SK-N-SH (cell line): ENCODE results near the gene SLC10A7. TPM values are rescaled to one million over a fixed set of nuclear protein-coding genes. Genes with fewer than 3 reads are reported as not detected.

Experiments used
- CTCF ChIA-PET: fragments of 300-600, 350-600 bp; formaldehyde crosslinking; extraction: SDS; loops from one replicate; lab custom pipeline; 2021; lab: Yijun Ruan, JAX
- POLR2A ChIA-PET: fragments of 350-600 bp; sonication (Branson Sonifier 250); formaldehyde crosslinking; extraction: SDS; loops from one replicate; lab custom pipeline; 2020; ENCODE audit warnings: antibody characterized with exemption, inconsistent platforms; lab: Yijun Ruan, JAX
- DNase-seq: peaks from one replicate; pipeline ENCODE4 v3.0.0; 2012
- H2AFZ ChIP-seq: fragments of 200-600 bp; sonication (generic); 2 replicates; pipeline ENCODE4 v1.8.1; 2016; ENCODE audit warnings: antibody characterized with exemption, mild to moderate bottlenecking, low read depth
- H3F3A ChIP-seq: fragments of 200-600 bp; sonication (generic); replicated peaks from 2 replicates; pipeline ENCODE3; 2016; ENCODE audit warnings: antibody characterized with exemption, mild to moderate bottlenecking; ENCODE audit not compliant: insufficient read depth
- H3K27ac ChIP-seq, 2 experiments: fragments of 200-500 bp in 1 of 2; fragments of 200-600 bp in 1 of 2; sonication (Bioruptor generic) in 1 of 2; sonication (generic), shearing (Covaris generic) in 1 of 2; 2 replicates each; pipeline versions ENCODE4 v1.5.1 to v1.6.1; 2014 to 2016; ENCODE audit warnings: low read depth in 2 of 2, inconsistent platforms in 1 of 2, low read length in 1 of 2, mild to moderate bottlenecking in 1 of 2, mixed read lengths in 1 of 2
- H3K27me3 ChIP-seq: fragments of 200-600 bp; sonication (generic), shearing (Covaris generic); 2 replicates; pipeline ENCODE4 v1.6.1; 2016; ENCODE audit warnings: mixed run types; ENCODE audit not compliant: insufficient read depth
- H3K36me3 ChIP-seq, 2 experiments: fragments of 200-500 bp in 1 of 2; fragments of 200-600 bp in 1 of 2; sonication (Bioruptor generic) in 1 of 2; sonication (generic) in 1 of 2; replicated peaks in 1 of 2; 2 replicates each; pipeline versions ENCODE3 to v1.5.1; 2014 to 2016; ENCODE audit warnings: low read length in 1 of 2, mild to moderate bottlenecking in 1 of 2; ENCODE audit not compliant: insufficient read depth in 2 of 2, control insufficient read depth in 1 of 2
- H3K4me1 ChIP-seq, 2 experiments: fragments of 200-500 bp in 1 of 2; fragments of 200-600 bp in 1 of 2; sonication (Bioruptor generic) in 1 of 2; sonication (generic), shearing (Covaris generic) in 1 of 2; 2 replicates each; pipeline versions ENCODE4 v1.5.1 to v1.6.1; 2014 to 2016; ENCODE audit warnings: low read depth in 1 of 2, low read length in 1 of 2, mixed run types in 1 of 2; ENCODE audit not compliant: insufficient read depth in 2 of 2, control insufficient read depth in 1 of 2
- H3K4me2 ChIP-seq: fragments of 200-600 bp; sonication (generic), shearing (Covaris generic); 2 replicates; pipeline ENCODE4 v1.6.1; 2017; ENCODE audit warnings: mixed run types
- H3K4me3 ChIP-seq, 2 experiments: fragments of 200-500 bp in 1 of 2; fragments of 200-600 bp in 1 of 2; sonication (Bioruptor generic) in 1 of 2; sonication (generic), shearing (Covaris generic) in 1 of 2; 2 replicates each; pipeline versions ENCODE4 v1.5.1 to v1.8.1; 2014 to 2016; ENCODE audit warnings: low read depth in 2 of 2, inconsistent platforms in 1 of 2, low read length in 1 of 2, mild to moderate bottlenecking in 1 of 2, mixed read lengths in 1 of 2, moderate library complexity in 1 of 2
- H3K79me2 ChIP-seq: fragments of 200-600 bp; sonication (generic); 2 replicates; pipeline ENCODE4 v1.8.1; 2017; ENCODE audit warnings: mild to moderate bottlenecking; ENCODE audit not compliant: insufficient read depth
- H3K9ac ChIP-seq: fragments of 200-600 bp; sonication (generic); 2 replicates; pipeline ENCODE4 v1.6.1; 2017; ENCODE audit warnings: mixed run types
- H3K9me2 ChIP-seq: fragments of 200-600 bp; sonication (generic); 2 replicates; pipeline ENCODE4 v1.6.1; 2017; ENCODE audit warnings: mixed run types
- H3K9me3 ChIP-seq: fragments of 200-600 bp; sonication (generic); 2 replicates; pipeline ENCODE4 v1.6.1; 2017; ENCODE audit warnings: mixed run types, mild to moderate bottlenecking, moderate library complexity
- H4K20me1 ChIP-seq: fragments of 200-600 bp; sonication (generic); 2 replicates; pipeline ENCODE4 v1.6.1; 2017; ENCODE audit warnings: mild to moderate bottlenecking, mixed run types; ENCODE audit not compliant: insufficient read depth
- CHD2 ChIP-seq: fragments of 150-350 bp; IDR thresholded peaks from 2 replicates; pipeline ENCODE4 v1.6.1; 2018; ENCODE audit warnings: low read length; ENCODE audit not compliant: partially characterized antibody
- CTCF ChIP-seq: fragments of 200-600 bp; sonication (generic); IDR thresholded peaks from 2 replicates; pipeline ENCODE4 v1.6.1; 2017; ENCODE audit warnings: antibody characterized with exemption, mild to moderate bottlenecking, moderate library complexity
- EP300 ChIP-seq, 2 experiments: IDR thresholded peaks; 2 replicates each; pipeline versions ENCODE4 v1.4.0 to v1.6.1; 2012; ENCODE audit warnings: borderline replicate concordance in 1 of 2, low read depth in 1 of 2, low read length in 1 of 2
- EZH2phosphoT487 ChIP-seq: fragments of 200-600 bp; sonication (generic); IDR thresholded peaks from 2 replicates; pipeline ENCODE4 v1.6.1; 2017; ENCODE audit warnings: low read depth, mixed run types, mild to moderate bottlenecking, antibody characterized with exemption, moderate library complexity, borderline replicate concordance
- FOSL2 ChIP-seq: IDR thresholded peaks from 2 replicates; pipeline ENCODE4 v1.4.0; 2012; ENCODE audit warnings: low read depth, mild to moderate bottlenecking, moderate library complexity, borderline replicate concordance
- FOXJ3 ChIP-seq: sonication (generic); formaldehyde crosslinking; IDR thresholded peaks from 2 replicates; pipeline ENCODE4 v1.5.1; 2020; ENCODE audit warnings: mild to moderate bottlenecking, missing genetic modification reagents
- GABPA ChIP-seq: IDR thresholded peaks from 2 replicates; pipeline ENCODE4 v1.4.0; 2012; ENCODE audit warnings: low read depth, mild to moderate bottlenecking
- GATA2 ChIP-seq: sonication (generic); formaldehyde crosslinking; IDR thresholded peaks from 2 replicates; pipeline ENCODE4 v1.5.0; 2020; ENCODE audit warnings: mild to moderate bottlenecking, missing genetic modification reagents
- JUND ChIP-seq: IDR thresholded peaks from 2 replicates; pipeline ENCODE4 v1.4.0; 2012
- MAX ChIP-seq: IDR thresholded peaks from 2 replicates; pipeline ENCODE4 v1.4.0; 2012; ENCODE audit warnings: low read depth
- MXI1 ChIP-seq: IDR thresholded peaks from 2 replicates; pipeline ENCODE4 v1.6.1; 2012; ENCODE audit warnings: mild to moderate bottlenecking, low read depth, low read length, improper control_type of control experiment
- NFIC ChIP-seq: IDR thresholded peaks from 2 replicates; pipeline ENCODE4 v1.4.0; 2012; ENCODE audit warnings: borderline replicate concordance
- PBX3 ChIP-seq: IDR thresholded peaks from 2 replicates; pipeline ENCODE4; 2012
- RAD21 ChIP-seq: IDR thresholded peaks from 2 replicates; pipeline ENCODE4 v1.6.1; 2012; ENCODE audit warnings: mild to moderate bottlenecking, low read length
- RCOR1 ChIP-seq: fragments of 150-350 bp; IDR thresholded peaks from 2 replicates; pipeline ENCODE4 v1.6.1; 2017; ENCODE audit warnings: antibody characterized with exemption, low read length
- RXRA ChIP-seq: IDR thresholded peaks from 2 replicates; pipeline ENCODE4 v1.4.0; 2012; ENCODE audit warnings: low read depth, mild to moderate bottlenecking, borderline replicate concordance
- TAF1 ChIP-seq: IDR thresholded peaks from 2 replicates; pipeline ENCODE4 v1.6.1; 2012; ENCODE audit warnings: low read depth, mild to moderate bottlenecking, low read length, moderate library complexity, borderline replicate concordance
- TCF12 ChIP-seq: IDR thresholded peaks from 2 replicates; pipeline ENCODE4 v1.4.0; 2012
- USF1 ChIP-seq: IDR thresholded peaks from 2 replicates; pipeline ENCODE4 v1.4.0; 2012; ENCODE audit warnings: low read depth, borderline replicate concordance
- USF2 ChIP-seq: fragments of 150-350 bp; IDR thresholded peaks from 2 replicates; pipeline ENCODE4 v1.6.1; 2017; ENCODE audit warnings: antibody characterized with exemption, low read length, low read depth, borderline replicate concordance
- YY1 ChIP-seq: IDR thresholded peaks from 2 replicates; pipeline ENCODE4 v1.4.0; 2012; ENCODE audit warnings: low read depth, mild to moderate bottlenecking
- WGBS: methylation state at CpG from one replicate; pipeline ENCODE4 v1.1.6; 2017; ENCODE audit warnings: low lambda C conversion rate; 5-methylcytosine and 5-hydroxymethylcytosine counted together
- polyA plus RNA-seq, 3 experiments: library from polyadenylated mRNA; depleted of rRNA; stranded (reverse); fragments of >200 nt; gene quantifications; 2 replicates each; pipeline ENCODE4 v1.2.3, GENCODE V29; 2012

The SLC10A7 gene
- polyA plus RNA-seq, 1 of the 3 experiments (the other 2 are of a cell fraction) = 3.3 TPM

GRCh38 chr4:146443525-146443924 lies 78.2 kb downstream of the SLC10A7 start:
- H2AFZ ChIP-seq = no peak overlapping the region
- no peaks in the 10 kb centered on the region for H3K9me3 ChIP-seq
- no peaks in the 10 kb centered on the region for H3K9me2 ChIP-seq
- H3K27ac ChIP-seq = no peak overlapping the region; a peak in 1 of 4 replicates
- no peak overlapping the region for H3K9ac ChIP-seq
- WGBS = 69% methylated on average over 2 of the region's 2 CpGs
- peaks cover 3 to 21% of the 10 kb centered on the region in 2 experiments; a peak in 3 of 4 replicates for H3K4me1 ChIP-seq
- H3K36me3 ChIP-seq = no peaks in the 10 kb centered on the region
- no peak for DNase-seq
- no peaks in the 10 kb centered on the region for H4K20me1 ChIP-seq
- H3K27me3 ChIP-seq = no peaks in the 10 kb centered on the region
- CTCF ChIA-PET = interaction anchor here (0.8 to 1.1 kb wide), 2 partner anchors 12 to 206 kb away, joined by 3 to 4 read pairs; no protein-coding TSS in a partner anchor
- TF ChIP-seq NFIC (no peak), CHD2 (no peak), FOXJ3 (no peak), USF1 (no peak), JUND (no peak), FOSL2 (no peak), YY1 (no peak), EZH2phosphoT487 (no peak), RAD21 (no peak), RXRA (no peak), USF2 (no peak), MXI1 (no peak), GATA2 (no peak), GABPA (no peak), TAF1 (no peak), EP300 (IDR thresholded peaks at IDR 0.05; ENCODE audit: borderline replicate concordance in 1 of 2, low read depth in 1 of 2, low read length in 1 of 2) (no peak)
- POLR2A ChIA-PET = no interaction called here
- H3K4me3 ChIP-seq = no peak overlapping the region
- no peaks in the 10 kb centered on the region for H3K79me2 ChIP-seq
- no peaks in the 10 kb centered on the region for H3F3A ChIP-seq
- no peak overlapping the region for H3K4me2 ChIP-seq

- Histone ChIP-seq H3K4me3 (no peak overlapping the region), H3K9ac (no peak overlapping the region), H2AFZ (no peak overlapping the region), H3K4me2 (no peak overlapping the region), H3K79me2 (no peaks in the 10 kb centered on the region), H4K20me1 (no peaks in the 10 kb centered on the region), H3F3A (no peaks in the 10 kb centered on the region), H3K36me3 (no peaks in the 10 kb centered on the region), H3K9me3 (no peaks in the 10 kb centered on the region), H3K4me1 (peaks cover 3 to 29% of the 10 kb centered on the region in 2 experiments; a peak in 3 of 4 replicates), H3K9me2 (no peaks in the 10 kb centered on the region), H3K27ac (no peak overlapping the region), H3K27me3 (no peaks in the 10 kb centered on the region)
- CTCF ChIA-PET = interaction anchor here (1.1 to 1.4 kb wide), 2 partner anchors 9 to 206 kb away, joined by 3 read pairs; no protein-coding TSS in a partner anchor
- POLR2A ChIA-PET = no interaction called here
- WGBS = 30% methylated on average over 1 of the region's 1 CpG
- peak; percentile 62 for TF ChIP-seq PBX3
- no peak for TF ChIP-seq RCOR1
- TF ChIP-seq MXI1 = no peak
- no peak for TF ChIP-seq CTCF
- peak; percentile 40; the same call in 1 of the 2 replicates for TF ChIP-seq FOSL2
- TF ChIP-seq NFIC = no peak
- TF ChIP-seq TCF12 = peak; percentile 26; the same call in 1 of the 2 replicates
- TF ChIP-seq TAF1 = no peak
- no peak for TF ChIP-seq MAX
- no peak for TF ChIP-seq YY1
- DNase-seq = no peak
Observed at GRCh38 chr4:146442801-146443200, 78.9 kb downstream of the SLC10A7 start.
